Activated T-helper 1 cell treated with anti-CD3 and anti-CD28 coated beads, Interleukin-12 subunit alpha, Interleukin-12 subunit beta, Interleukin-2, Interleukin-4 antibody, amounts not matched to agents 30 ng/mL and 10 ng/mL and 1 ng/mL, durations not matched to agents 14 hours and 24 hours and 36 hours (primary cell): Measurements from ENCODE around the gene TARBP2. TPM values are rescaled to one million over a fixed set of nuclear protein-coding genes. Genes with fewer than 3 reads are reported as not detected.
"Not testable (repeated sequence)": the region's sequence is repeated elsewhere in the genome, so short reads cannot be mapped to it uniquely, and the experiment has no call there.

Experiments used
- DNase-seq: peaks from one replicate; pipeline ENCODE4 v3.0.0; 2021; ENCODE audit warnings: low spot score
- H3K27ac Mint-ChIP-seq: one replicate; pipeline ENCODE4 v1.8.0; 2021; ENCODE audit warnings: mild to moderate bottlenecking, mixed read lengths
- H3K27me3 Mint-ChIP-seq: one replicate; pipeline ENCODE4 v1.8.0; 2022; ENCODE audit warnings: mild to moderate bottlenecking, moderate library complexity, mixed read lengths; ENCODE audit not compliant: insufficient read depth
- H3K36me3 Mint-ChIP-seq: one replicate; pipeline ENCODE4 v1.8.0; 2021; ENCODE audit warnings: low read depth, mixed read lengths
- H3K4me1 Mint-ChIP-seq: one replicate; pipeline ENCODE4 v1.8.0; 2021; ENCODE audit warnings: low read depth, mixed read lengths
- H3K4me3 Mint-ChIP-seq: one replicate; pipeline ENCODE4 v1.8.0; 2021; ENCODE audit warnings: mild to moderate bottlenecking, moderate library complexity, mixed read lengths
- H3K9me3 Mint-ChIP-seq: one replicate; pipeline ENCODE4 v1.8.0; 2021; ENCODE audit warnings: mixed read lengths
- intact Hi-C: fragments of 100-400 bp; cut with micrococcal nuclease; formaldehyde crosslinking; loops from one replicate; pipeline ENCODE4 v1.15.1; 2024
- total RNA-seq: library from RNA; stranded (reverse); gene quantifications from 2 replicates; pipeline ENCODE4 v1.2.3, GENCODE V29; 2022

Gene TARBP2
- total RNA-seq, 1 donor from 2014 or later: 48.2 TPM

GRCh38 chr12:53481458-53481857 is 19.6 kb upstream of the TARBP2 start:
- H3K4me3 Mint-ChIP-seq, H3K27ac Mint-ChIP-seq, H3K9me3 Mint-ChIP-seq, DNase-seq, intact Hi-C loops, H3K27me3 Mint-ChIP-seq, H3K4me1 Mint-ChIP-seq: not testable (repeated sequence)
- H3K36me3 Mint-ChIP-seq: peaks cover 60% of the 10 kb centered on the region

GRCh38 chr12:53481939-53482586 is 19.0 kb upstream of the TARBP2 start:
- Mint-ChIP-seq H3K27me3 (no peaks in the 10 kb centered on the region), H3K4me1 (no peaks in the 10 kb centered on the region), H3K36me3 (peaks cover 56% of the 10 kb centered on the region), H3K9me3 (no peaks in the 10 kb centered on the region), H3K27ac (no peak overlapping the region), H3K4me3 (no peak overlapping the region)
- intact Hi-C loops: no loop called here
- no peak for DNase-seq

- Mint-ChIP-seq H3K9me3 (no peaks in the 10 kb centered on the region), H3K4me3 (no peak overlapping the region), H3K36me3 (peaks cover 53% of the 10 kb centered on the region), H3K27me3 (no peaks in the 10 kb centered on the region), H3K4me1 (no peaks in the 10 kb centered on the region), H3K27ac (no peak overlapping the region)
- no peak for DNase-seq
- intact Hi-C loops: no loop called here
Measured at GRCh38 chr12:53482626-53483168, 18.4 kb upstream of the TARBP2 start.

- H3K36me3 Mint-ChIP-seq: peaks cover 51% of the 10 kb centered on the region
- no peaks in the 10 kb centered on the region for H3K27me3 Mint-ChIP-seq
- no peak overlapping the region for H3K27ac Mint-ChIP-seq
- no peak for DNase-seq
- H3K9me3 Mint-ChIP-seq: no peaks in the 10 kb centered on the region
- intact Hi-C loops: no loop called here
- no peak overlapping the region for H3K4me3 Mint-ChIP-seq
- H3K4me1 Mint-ChIP-seq: no peaks in the 10 kb centered on the region
Measured at GRCh38 chr12:53483225-53483978, 17.7 kb upstream of the TARBP2 start.

GRCh38 chr12:53483979-53484377 is 17.1 kb upstream of the TARBP2 start:
- intact Hi-C loops: no loop called here

GRCh38 chr12:53484686-53485575 is 16.2 kb upstream of the TARBP2 start:
- H3K27me3 Mint-ChIP-seq: no peaks in the 10 kb centered on the region
- H3K4me3 Mint-ChIP-seq: no peak overlapping the region
- peaks cover 36% of the 10 kb centered on the region for H3K36me3 Mint-ChIP-seq
- intact Hi-C loops: no loop called here
- no peaks in the 10 kb centered on the region for H3K4me1 Mint-ChIP-seq
- H3K27ac Mint-ChIP-seq: peak overlapping the region; percentile 55
- no peaks in the 10 kb centered on the region for H3K9me3 Mint-ChIP-seq
- DNase-seq: no peak

More at GRCh38 chr12:53483979-53484377, 17.1 kb upstream of the TARBP2 start:
- Mint-ChIP-seq H3K27ac (no peak overlapping the region), H3K4me1 (no peaks in the 10 kb centered on the region), H3K36me3 (peaks cover 45% of the 10 kb centered on the region), H3K27me3 (no peaks in the 10 kb centered on the region), H3K4me3 (no peak overlapping the region), H3K9me3 (no peaks in the 10 kb centered on the region)
- no peak for DNase-seq

GRCh38 chr12:53485955-53486735 is 14.9 kb upstream of the TARBP2 start:
- DNase-seq: no peak
- H3K27ac Mint-ChIP-seq: no peak overlapping the region
- H3K9me3 Mint-ChIP-seq: no peaks in the 10 kb centered on the region
- no peaks in the 10 kb centered on the region for H3K27me3 Mint-ChIP-seq
- H3K4me3 Mint-ChIP-seq: no peak overlapping the region
- H3K4me1 Mint-ChIP-seq: no peaks in the 10 kb centered on the region
- intact Hi-C loops: no loop called here
- peaks cover 34% of the 10 kb centered on the region for H3K36me3 Mint-ChIP-seq

GRCh38 chr12:53486736-53487487 is 14.2 kb upstream of the TARBP2 start:
- no peak overlapping the region for H3K27ac Mint-ChIP-seq

GRCh38 chr12:53489242-53489864 is 11.7 kb upstream of the TARBP2 start:
- intact Hi-C loops: no loop called here
- no peak overlapping the region for H3K27ac Mint-ChIP-seq
- peaks cover 14% of the 10 kb centered on the region for H3K36me3 Mint-ChIP-seq
- no peaks in the 10 kb centered on the region for H3K9me3 Mint-ChIP-seq
- DNase-seq: no peak
- H3K4me1 Mint-ChIP-seq: peaks cover 20% of the 10 kb centered on the region
- H3K4me3 Mint-ChIP-seq: no peak overlapping the region
- no peaks in the 10 kb centered on the region for H3K27me3 Mint-ChIP-seq

More at GRCh38 chr12:53486736-53487487, 14.2 kb upstream of the TARBP2 start:
- Mint-ChIP-seq H3K27me3 (no peaks in the 10 kb centered on the region), H3K9me3 (no peaks in the 10 kb centered on the region), H3K4me3 (no peak overlapping the region), H3K4me1 (no peaks in the 10 kb centered on the region), H3K36me3 (peaks cover 29% of the 10 kb centered on the region)
- no peak for DNase-seq
- intact Hi-C loops: no loop called here

- Mint-ChIP-seq H3K27me3 (no peaks in the 10 kb centered on the region), H3K9me3 (no peaks in the 10 kb centered on the region), H3K36me3 (peaks cover 8% of the 10 kb centered on the region), H3K4me3 (peak overlapping the region; percentile 68), H3K4me1 (peaks cover 28% of the 10 kb centered on the region), H3K27ac (peak overlapping the region; percentile 69)
- no peak for DNase-seq
- intact Hi-C loops: loop anchor here (2.0 kb wide), 4 partner anchors 15 to 135 kb away; partner anchors contain the start of genes ATF7, PCBP2 and SP1
Measured at GRCh38 chr12:53492188-53492587, 8.9 kb upstream of the TARBP2 start.
